Measurements from ENCODE around the gene ATXN1. TPM values are rescaled to one million over a fixed set of nuclear protein-coding genes. Genes with fewer than 3 reads are reported as not detected.

The ATXN1 gene
- total and polyA plus RNA-seq, 3 donors from 2014 or later: 12.8 to 84.1 (median 64.3) TPM

DNA sequence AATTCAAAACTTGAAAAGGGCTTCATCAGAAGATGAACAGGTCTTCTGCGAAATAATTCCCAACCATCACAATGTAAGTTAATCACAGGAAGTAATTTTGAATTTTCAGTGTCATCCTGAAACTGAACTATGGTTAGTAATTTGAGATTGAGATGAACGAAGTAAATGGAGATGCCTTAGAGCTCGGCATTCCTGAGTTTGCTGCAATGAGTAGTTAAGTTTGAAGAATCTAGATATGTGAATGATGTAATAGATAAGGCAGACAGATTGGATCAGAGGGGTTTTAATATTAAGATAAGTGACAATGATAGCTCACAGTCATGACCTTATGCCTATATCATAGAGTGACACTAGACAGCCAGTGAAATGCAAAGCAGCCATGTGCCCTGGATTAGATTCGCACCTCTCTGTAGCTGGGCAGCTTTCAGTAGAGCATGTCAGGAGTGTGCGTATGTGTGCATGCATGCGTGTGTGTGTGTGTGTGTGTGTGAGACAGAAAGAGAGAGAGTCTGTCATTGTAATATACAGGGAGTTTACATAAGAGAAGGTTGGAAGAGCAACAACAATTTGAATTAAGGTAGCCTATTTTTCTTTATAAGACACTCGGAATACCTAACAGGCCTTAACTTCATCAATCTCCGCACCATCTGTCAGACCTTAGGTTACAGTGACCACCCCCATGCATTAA lies 289.9 kb downstream of the ATXN1 start:
- Histone ChIP-seq H3K27ac (no peak overlapping the region), H3K4me1 (peaks cover 6% of the 10 kb centered on the region), H3K9me3 (no peaks in the 10 kb centered on the region), H3K27me3 (no peaks in the 10 kb centered on the region), H3K4me3 (no peak overlapping the region), H3K36me3 (ENCODE audit: low read depth, missing control alignments) (no peaks in the 10 kb centered on the region)
- TF ChIP-seq, protein P1, sequence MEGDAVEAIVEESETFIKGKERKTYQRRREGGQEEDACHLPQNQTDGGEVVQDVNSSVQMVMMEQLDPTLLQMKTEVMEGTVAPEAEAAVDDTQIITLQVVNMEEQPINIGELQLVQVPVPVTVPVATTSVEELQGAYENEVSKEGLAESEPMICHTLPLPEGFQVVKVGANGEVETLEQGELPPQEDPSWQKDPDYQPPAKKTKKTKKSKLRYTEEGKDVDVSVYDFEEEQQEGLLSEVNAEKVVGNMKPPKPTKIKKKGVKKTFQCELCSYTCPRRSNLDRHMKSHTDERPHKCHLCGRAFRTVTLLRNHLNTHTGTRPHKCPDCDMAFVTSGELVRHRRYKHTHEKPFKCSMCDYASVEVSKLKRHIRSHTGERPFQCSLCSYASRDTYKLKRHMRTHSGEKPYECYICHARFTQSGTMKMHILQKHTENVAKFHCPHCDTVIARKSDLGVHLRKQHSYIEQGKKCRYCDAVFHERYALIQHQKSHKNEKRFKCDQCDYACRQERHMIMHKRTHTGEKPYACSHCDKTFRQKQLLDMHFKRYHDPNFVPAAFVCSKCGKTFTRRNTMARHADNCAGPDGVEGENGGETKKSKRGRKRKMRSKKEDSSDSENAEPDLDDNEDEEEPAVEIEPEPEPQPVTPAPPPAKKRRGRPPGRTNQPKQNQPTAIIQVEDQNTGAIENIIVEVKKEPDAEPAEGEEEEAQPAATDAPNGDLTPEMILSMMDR (IDR thresholded peaks at IDR 0.05): no peak
- no peak for TF ChIP-seq POLR2A (IDR thresholded peaks at IDR 0.05)
- DNase-seq: no peak
- intact Hi-C loops (cut with DNase I; ENCODE audit: low total_unique reads): no loop called here
- 76 to 89% methylated on average over 8 of the region's 8 CpGs for WGBS, 2 donors

DNA sequence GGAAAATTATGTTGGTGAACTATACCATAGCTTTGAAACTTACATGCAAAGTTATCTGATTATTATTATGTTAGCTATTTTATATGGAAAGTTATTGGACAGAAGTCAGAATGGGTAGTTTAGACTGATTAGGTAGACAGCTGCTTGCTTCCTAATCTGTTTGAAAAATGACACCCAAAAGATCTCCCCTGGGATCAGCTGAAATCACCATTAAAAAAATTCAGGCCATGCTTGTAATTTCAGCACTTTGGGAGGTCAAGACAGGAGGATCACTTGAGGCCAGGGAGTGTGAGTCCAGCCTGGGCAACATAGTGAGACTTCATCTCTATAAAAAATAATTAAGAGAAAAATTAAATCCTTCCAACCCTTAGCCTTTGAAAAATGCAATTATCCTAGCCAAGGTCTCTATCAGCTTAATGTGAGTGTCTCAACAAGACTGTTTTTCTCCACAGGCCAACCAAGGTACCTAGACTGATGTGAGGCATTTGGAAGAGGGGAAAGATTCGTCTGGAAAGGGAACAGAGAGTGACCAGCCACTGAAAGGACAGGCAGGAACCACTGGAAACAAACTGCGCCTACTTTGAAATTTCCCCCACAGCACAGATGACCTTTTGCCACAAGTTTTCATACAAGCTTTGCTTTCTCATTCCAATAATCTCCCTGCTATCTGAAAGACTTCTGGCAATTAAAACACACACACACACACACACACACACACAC lies 290.6 kb downstream of the ATXN1 start:
- intact Hi-C loops (cut with DNase I; ENCODE audit: low total_unique reads): no loop called here
- DNase-seq: no peak
- H3K27me3 ChIP-seq: no peaks in the 10 kb centered on the region
- no peak overlapping the region for H3K4me3 ChIP-seq
- TF ChIP-seq, protein P1 (IDR thresholded peaks at IDR 0.05): no peak
- TF ChIP-seq POLR2A (IDR thresholded peaks at IDR 0.05): no peak
- H3K4me1 ChIP-seq: peaks cover 6% of the 10 kb centered on the region
- WGBS, 2 donors: 38 to 75% methylated on average over 2 of the region's 2 CpGs
- no peak overlapping the region for H3K27ac ChIP-seq
- no peaks in the 10 kb centered on the region for H3K9me3 ChIP-seq
- H3K36me3 ChIP-seq (ENCODE audit: low read depth, missing control alignments): no peaks in the 10 kb centered on the region

DNA sequence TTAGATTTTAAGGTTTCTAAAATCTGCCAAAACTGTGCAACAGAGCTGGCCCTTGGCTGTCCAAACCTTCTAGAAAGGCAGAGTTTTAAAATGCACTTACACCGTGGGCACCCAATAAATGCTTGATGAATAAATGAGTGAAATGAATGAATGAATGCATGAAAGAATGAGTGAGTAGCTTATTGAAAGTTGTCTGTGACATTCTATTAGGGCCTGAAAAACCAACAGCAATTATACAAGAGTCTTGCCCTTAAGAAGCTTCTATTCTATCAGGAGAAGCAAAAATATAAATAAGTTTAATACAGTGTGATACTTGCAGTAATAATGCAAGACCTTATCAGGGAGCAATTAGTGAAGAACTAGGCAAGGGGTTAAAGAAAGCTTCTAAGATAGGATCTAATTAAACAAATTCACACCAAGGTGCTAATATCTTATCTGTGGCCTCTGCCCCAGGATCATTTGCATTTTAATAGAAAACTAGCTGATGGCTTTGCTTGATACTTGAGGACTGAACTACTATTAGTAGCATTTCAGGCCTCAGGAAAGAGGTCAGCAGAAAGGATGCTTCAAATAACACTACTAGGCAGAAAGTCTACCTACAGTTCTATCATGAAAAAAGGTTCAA lies 292.2 kb downstream of the ATXN1 start:
- no peaks in the 10 kb centered on the region for H3K9me3 ChIP-seq
- no peak overlapping the region for H3K27ac ChIP-seq
- no peak for DNase-seq
- no peaks in the 10 kb centered on the region for H3K36me3 ChIP-seq (ENCODE audit: low read depth, missing control alignments)
- intact Hi-C loops (cut with DNase I; ENCODE audit: low total_unique reads): no loop called here
- TF ChIP-seq POLR2A (IDR thresholded peaks at IDR 0.05): no peak
- TF ChIP-seq, protein P1 (IDR thresholded peaks at IDR 0.05): no peak
- peaks cover 6% of the 10 kb centered on the region for H3K4me1 ChIP-seq
- H3K27me3 ChIP-seq: no peaks in the 10 kb centered on the region
- 83 to 91% methylated on average over 1 of the region's 1 CpG for WGBS, 2 donors
- H3K4me3 ChIP-seq: no peak overlapping the region

DNA sequence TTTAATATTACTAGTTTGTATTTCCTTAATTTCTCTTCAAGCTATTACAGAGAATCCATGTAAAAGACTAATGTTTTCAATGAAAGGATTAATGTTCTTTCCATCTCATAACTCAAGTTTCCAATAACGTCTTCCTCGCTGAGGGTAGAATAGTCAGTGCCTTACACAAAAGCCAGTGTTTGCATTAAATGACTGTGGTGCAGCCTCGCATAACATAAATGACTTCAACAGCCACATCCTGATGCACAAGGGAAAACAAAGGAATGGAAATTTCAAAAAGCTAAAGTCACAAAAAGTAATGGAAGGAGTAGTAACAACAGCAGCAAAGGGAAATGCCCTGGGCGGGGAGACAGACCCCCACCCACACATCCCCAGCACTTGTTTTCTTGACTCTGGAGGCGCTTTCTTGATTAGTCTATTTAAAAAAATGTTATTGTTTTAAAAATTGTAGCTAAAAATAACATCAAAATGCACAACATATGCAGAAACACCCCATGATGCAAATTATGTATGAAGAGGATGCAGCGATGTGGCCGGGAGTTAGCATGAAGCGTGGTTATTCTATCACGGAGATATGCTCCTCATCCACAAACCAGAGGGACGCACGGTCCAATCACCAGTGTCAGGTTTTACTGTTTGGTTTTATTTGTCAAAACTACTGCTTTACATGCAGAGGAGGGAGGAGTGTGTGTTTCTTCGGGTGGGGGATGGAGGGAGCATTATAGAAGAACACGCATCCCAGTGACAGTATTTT lies 294.3 kb downstream of the ATXN1 start:
- no peaks in the 10 kb centered on the region for H3K36me3 ChIP-seq (ENCODE audit: low read depth, missing control alignments)
- H3K4me3 ChIP-seq: no peak overlapping the region
- no peak for DNase-seq
- H3K27ac ChIP-seq: no peak overlapping the region
- intact Hi-C loops (cut with DNase I; ENCODE audit: low total_unique reads): no loop called here
- TF ChIP-seq POLR2A (IDR thresholded peaks at IDR 0.05): no peak
- TF ChIP-seq, protein P1 (IDR thresholded peaks at IDR 0.05): no peak
- no peaks in the 10 kb centered on the region for H3K4me1 ChIP-seq
- H3K27me3 ChIP-seq: no peaks in the 10 kb centered on the region
- WGBS, 2 donors: 90 to 92% methylated on average over 13 of the region's 13 CpGs
- H3K9me3 ChIP-seq: no peaks in the 10 kb centered on the region

Data from testis (tissue), 3 donors.